T-helper 17 cell (primary cell): ENCODE measurements around the gene ZCCHC10. TPM values are rescaled to one million over a fixed set of nuclear protein-coding genes. Genes with fewer than 3 reads are reported as not detected.
"Not testable (repeated sequence)": the region's sequence is repeated elsewhere in the genome, so short reads cannot be mapped to it uniquely, and the experiment has no call there.

Experiments used
- ATAC-seq: fragments of 150-1000 bp; cut with Tn5 transposase; 2 replicates; pipeline ENCODE4 v1.10.0; 2021; ENCODE audit warnings: mild to moderate bottlenecking, moderate library complexity
- DNase-seq, 3 donors: peaks; one replicate each; pipeline versions ENCODE4 v3.0.0 to v3.0.0-alpha.2; 2020 to 2021
- H3K9me3 ChIP-seq: one replicate; pipeline ENCODE4 v1.7.0; 2013; ENCODE audit warnings: low read length, mild to moderate bottlenecking; ENCODE audit not compliant: control insufficient read depth, poor library complexity, severe bottlenecking
- H3K27ac Mint-ChIP-seq: one replicate; pipeline ENCODE4 v1.8.0; 2022; ENCODE audit warnings: mild to moderate bottlenecking, moderate library complexity, mixed read lengths
- H3K27me3 Mint-ChIP-seq: one replicate; pipeline ENCODE4 v1.8.0; 2022; ENCODE audit warnings: mixed read lengths
- H3K36me3 Mint-ChIP-seq: one replicate; pipeline ENCODE4 v1.8.0; 2022; ENCODE audit warnings: low read depth, mixed read lengths
- H3K4me1 Mint-ChIP-seq: one replicate; pipeline ENCODE4 v1.8.0; 2022; ENCODE audit warnings: mild to moderate bottlenecking, mixed read lengths
- H3K4me3 Mint-ChIP-seq: one replicate; pipeline ENCODE4 v1.8.0; 2022; ENCODE audit warnings: mild to moderate bottlenecking, moderate library complexity, mixed read lengths
- total RNA-seq, 4 donors: library from RNA in 2 of 4; stranded (reverse) in 2 of 4; gene quantifications; one replicate each; pipeline ENCODE4 v1.2.3 and lab custom pipeline; 2022 to 2026

Gene ZCCHC10
- total RNA-seq, 2 donors from 2014 or later: 12.9 to 18.1 TPM

- no peaks in the 10 kb centered on the region for H3K9me3 ChIP-seq
- ATAC-seq: peak; percentile 79
- Mint-ChIP-seq H3K4me1 (peaks cover 4% of the 10 kb centered on the region), H3K27ac (no peak overlapping the region), H3K36me3 (no peaks in the 10 kb centered on the region), H3K27me3 (peaks cover 4% of the 10 kb centered on the region), H3K4me3 (no peak overlapping the region)
- DNase-seq: no peak
Observed at GRCh38 chr5:133032852-133033742, 6.7 kb upstream of the ZCCHC10 start.

DNA sequence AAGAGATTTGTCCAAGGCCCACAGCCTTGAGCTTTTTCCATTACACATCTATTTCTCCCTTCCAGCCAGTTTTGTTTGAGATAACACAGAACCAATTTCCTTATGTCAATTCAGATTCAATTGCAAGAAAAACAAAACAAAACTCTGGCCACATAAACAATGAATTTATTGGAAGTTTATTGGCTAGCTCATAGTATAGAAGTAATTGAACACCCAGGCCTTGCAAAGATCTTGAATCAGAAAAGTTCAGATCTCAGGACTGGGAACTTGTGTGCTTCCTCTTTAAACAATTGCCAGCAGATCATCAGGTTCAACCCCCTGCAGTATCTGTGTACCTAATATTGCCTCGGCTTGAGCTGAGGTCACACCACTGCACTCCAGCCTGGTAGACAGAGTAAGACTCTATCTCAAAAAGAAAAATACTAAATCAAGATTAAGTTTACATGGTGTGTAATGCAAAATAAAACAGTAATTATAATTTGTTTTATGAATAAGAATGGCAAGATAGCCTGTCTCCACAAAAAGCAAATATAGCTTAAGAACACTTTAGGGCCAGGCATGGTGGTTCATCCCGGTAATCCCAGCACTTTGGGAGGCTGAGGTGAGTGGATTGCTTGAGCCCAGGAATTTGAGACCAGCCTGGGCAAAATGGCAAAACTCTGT, 4.1 kb upstream of the ZCCHC10 start:
- Mint-ChIP-seq H3K4me1 (peaks cover 10% of the 10 kb centered on the region), H3K36me3 (no peaks in the 10 kb centered on the region), H3K4me3 (no peak overlapping the region), H3K27ac (no peak overlapping the region), H3K27me3 (peaks cover 4% of the 10 kb centered on the region)
- DNase-seq: no peak
- no peaks in the 10 kb centered on the region for H3K9me3 ChIP-seq
- ATAC-seq: no peak

DNA sequence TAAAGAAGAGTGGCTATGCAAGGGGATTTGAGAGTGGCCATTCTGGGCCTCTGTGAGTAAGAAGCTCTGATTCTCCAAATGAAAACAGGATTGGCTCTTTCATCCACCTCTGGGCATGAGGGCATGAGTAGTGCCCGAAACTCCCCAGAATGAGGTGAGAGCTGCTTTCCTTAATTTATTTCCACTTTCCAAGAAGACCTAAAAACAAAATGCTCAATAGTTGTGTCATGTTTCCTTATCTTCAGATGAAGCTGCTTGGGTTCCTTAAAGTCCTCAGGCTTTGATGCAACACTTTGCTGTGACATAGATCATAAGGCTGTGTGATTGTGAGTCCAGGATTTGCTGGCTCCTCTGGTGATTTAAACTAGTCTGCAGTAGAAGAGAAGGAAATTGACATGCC, 3.1 kb upstream of the ZCCHC10 start:
- Mint-ChIP-seq H3K4me3 (no peak overlapping the region), H3K36me3 (no peaks in the 10 kb centered on the region), H3K27me3 (peaks cover 4% of the 10 kb centered on the region), H3K4me1 (peaks cover 14% of the 10 kb centered on the region), H3K27ac (no peak overlapping the region)
- DNase-seq (no peak), ATAC-seq (no peak)
- no peaks in the 10 kb centered on the region for H3K9me3 ChIP-seq

DNA sequence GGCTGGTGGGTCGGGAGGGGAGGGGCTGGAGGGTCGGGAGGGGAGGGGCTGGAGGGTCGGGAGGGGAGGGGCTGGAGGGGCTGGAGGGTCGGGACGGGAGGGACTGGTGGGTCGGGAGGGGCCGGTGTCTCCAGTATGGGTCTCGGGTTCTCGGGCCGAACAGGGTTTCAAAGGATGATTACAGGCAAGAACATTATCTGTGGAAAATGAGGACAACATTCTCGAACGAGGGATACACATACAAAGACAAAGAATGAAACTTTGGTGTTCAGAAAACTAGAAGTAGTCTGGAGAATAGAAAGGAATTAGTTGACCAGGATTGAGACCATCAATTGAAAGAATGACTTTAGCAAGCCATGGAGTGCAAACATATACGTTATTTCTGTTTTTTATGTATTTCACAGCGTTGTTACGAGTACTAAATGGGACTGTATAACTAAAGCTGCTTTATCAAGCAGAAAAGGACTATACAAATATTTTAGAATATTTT, 360 bp upstream of the ZCCHC10 start:
- peaks cover 19% of the 10 kb centered on the region for H3K4me1 Mint-ChIP-seq

GRCh38 chr5:133019471-133019870, 6.9 kb downstream of the ZCCHC10 start:
- ATAC-seq, H3K4me3 Mint-ChIP-seq, DNase-seq, H3K27ac Mint-ChIP-seq, H3K9me3 ChIP-seq, H3K36me3 Mint-ChIP-seq, H3K27me3 Mint-ChIP-seq: not testable (repeated sequence)
- H3K4me1 Mint-ChIP-seq: peaks cover 11% of the 10 kb centered on the region

More for the DNA sequence above, 360 bp upstream of the ZCCHC10 start:
- Mint-ChIP-seq H3K27me3 (no peaks in the 10 kb centered on the region), H3K27ac (peak overlapping the region; percentile 94), H3K36me3 (peaks cover 2% of the 10 kb centered on the region), H3K4me3 (peak overlapping the region; percentile 95)
- ATAC-seq: no peak
- DNase-seq: no peak
- no peaks in the 10 kb centered on the region for H3K9me3 ChIP-seq

GRCh38 chr5:133017964-133018363, 8.4 kb downstream of the ZCCHC10 start:
- Mint-ChIP-seq H3K27ac (no peak overlapping the region), H3K36me3 (no peaks in the 10 kb centered on the region), H3K4me1 (peaks cover 8% of the 10 kb centered on the region), H3K4me3 (no peak overlapping the region), H3K27me3 (no peaks in the 10 kb centered on the region)
- DNase-seq (no peak), ATAC-seq (no peak)
- H3K9me3 ChIP-seq: no peaks in the 10 kb centered on the region

DNA sequence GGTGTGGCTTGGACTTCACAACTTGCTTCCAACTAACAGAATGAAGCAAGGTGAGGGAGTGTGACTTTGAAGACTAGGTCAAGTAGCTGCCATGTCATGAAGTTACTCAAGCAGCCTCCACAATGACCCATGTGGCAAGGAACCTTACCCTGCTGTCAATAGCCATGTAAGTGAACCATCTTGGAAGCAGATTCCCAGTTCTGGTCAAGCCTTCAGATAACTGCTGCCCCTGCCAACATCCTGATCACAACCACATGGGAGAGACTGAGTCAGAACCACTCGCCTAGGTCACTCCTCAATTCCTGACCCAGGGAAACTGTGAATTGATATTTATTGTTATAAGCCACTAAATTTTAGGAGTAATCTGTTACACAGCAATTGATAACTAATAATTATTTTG, 10.9 kb downstream of the ZCCHC10 start:
- Mint-ChIP-seq H3K4me1 (peaks cover 5% of the 10 kb centered on the region), H3K27me3 (no peaks in the 10 kb centered on the region), H3K36me3 (no peaks in the 10 kb centered on the region), H3K27ac (no peak overlapping the region), H3K4me3 (no peak overlapping the region)
- ATAC-seq (no peak), DNase-seq (no peak)
- H3K9me3 ChIP-seq: no peaks in the 10 kb centered on the region

- H3K27me3 Mint-ChIP-seq, H3K9me3 ChIP-seq, DNase-seq, H3K4me3 Mint-ChIP-seq, ATAC-seq, H3K27ac Mint-ChIP-seq, H3K4me1 Mint-ChIP-seq, H3K36me3 Mint-ChIP-seq: not testable (repeated sequence)
Observed at GRCh38 chr5:133008455-133008854, 17.9 kb downstream of the ZCCHC10 start.

- H3K36me3 Mint-ChIP-seq: peaks cover 2% of the 10 kb centered on the region
Observed at GRCh38 chr5:133006653-133007052, 19.7 kb downstream of the ZCCHC10 start.

DNA sequence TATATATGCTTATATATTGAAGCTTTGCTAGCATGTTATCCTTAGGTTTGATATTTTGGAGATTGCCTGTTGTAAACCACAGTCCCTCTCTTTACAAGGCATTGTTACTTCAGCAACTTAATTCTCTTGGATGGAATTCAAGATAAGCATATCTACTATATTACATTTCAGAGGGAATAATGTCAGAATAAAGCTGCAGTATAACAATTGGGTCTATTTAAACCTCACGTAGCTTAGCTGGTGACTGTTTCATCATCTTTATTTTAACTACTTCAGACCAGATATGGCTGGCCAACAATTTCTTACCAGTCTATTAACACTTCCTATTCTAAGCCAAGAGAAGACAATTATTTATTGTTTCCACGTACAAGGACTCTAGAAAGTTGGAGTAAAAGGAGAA, 27.1 kb downstream of the ZCCHC10 start:
- no peak for DNase-seq
- no peaks in the 10 kb centered on the region for H3K9me3 ChIP-seq
- H3K27ac Mint-ChIP-seq: no peak overlapping the region
- no peak for ATAC-seq
- no peak overlapping the region for H3K4me3 Mint-ChIP-seq
- no peaks in the 10 kb centered on the region for H3K36me3 Mint-ChIP-seq
- no peaks in the 10 kb centered on the region for H3K4me1 Mint-ChIP-seq
- no peaks in the 10 kb centered on the region for H3K27me3 Mint-ChIP-seq

More at GRCh38 chr5:133006653-133007052, 19.7 kb downstream of the ZCCHC10 start:
- Mint-ChIP-seq H3K4me1 (no peaks in the 10 kb centered on the region), H3K4me3 (no peak overlapping the region), H3K27me3 (no peaks in the 10 kb centered on the region), H3K27ac (peak overlapping the region; percentile 32)
- no peaks in the 10 kb centered on the region for H3K9me3 ChIP-seq
- DNase-seq (no peak), ATAC-seq (no peak)

DNA sequence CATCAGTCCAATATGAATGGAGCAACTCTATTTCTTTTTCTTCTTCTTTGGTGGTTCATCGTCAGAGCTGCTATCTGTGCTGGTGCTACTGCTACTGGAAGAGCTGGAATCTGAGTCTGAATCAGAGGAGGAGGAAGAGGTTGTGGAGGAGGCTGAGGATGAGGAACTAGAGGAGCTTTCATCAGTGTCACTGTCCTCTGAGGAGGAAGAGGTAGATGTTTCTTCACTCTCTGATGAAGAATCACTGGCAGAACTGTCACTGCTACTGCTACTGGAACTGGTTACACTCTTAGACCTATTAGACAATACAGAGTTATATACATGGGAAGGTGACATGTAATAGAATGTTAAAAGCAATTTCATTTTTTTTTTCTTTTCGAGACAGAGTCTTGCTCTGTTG, 27.8 kb downstream of the ZCCHC10 start:
- no peak for ATAC-seq
- no peak overlapping the region for H3K27ac Mint-ChIP-seq
- H3K9me3 ChIP-seq: no peaks in the 10 kb centered on the region
- DNase-seq: no peak
- no peak overlapping the region for H3K4me3 Mint-ChIP-seq
- H3K4me1 Mint-ChIP-seq: no peaks in the 10 kb centered on the region
- no peaks in the 10 kb centered on the region for H3K36me3 Mint-ChIP-seq
- no peaks in the 10 kb centered on the region for H3K27me3 Mint-ChIP-seq

GRCh38 chr5:132996307-132996706, 30.0 kb downstream of the ZCCHC10 start:
- no peak for DNase-seq
- no peak overlapping the region for H3K4me3 Mint-ChIP-seq
- no peaks in the 10 kb centered on the region for H3K9me3 ChIP-seq
- no peaks in the 10 kb centered on the region for H3K36me3 Mint-ChIP-seq
- H3K27me3 Mint-ChIP-seq: no peaks in the 10 kb centered on the region
- no peaks in the 10 kb centered on the region for H3K4me1 Mint-ChIP-seq
- no peak for ATAC-seq
- no peak overlapping the region for H3K27ac Mint-ChIP-seq

DNA sequence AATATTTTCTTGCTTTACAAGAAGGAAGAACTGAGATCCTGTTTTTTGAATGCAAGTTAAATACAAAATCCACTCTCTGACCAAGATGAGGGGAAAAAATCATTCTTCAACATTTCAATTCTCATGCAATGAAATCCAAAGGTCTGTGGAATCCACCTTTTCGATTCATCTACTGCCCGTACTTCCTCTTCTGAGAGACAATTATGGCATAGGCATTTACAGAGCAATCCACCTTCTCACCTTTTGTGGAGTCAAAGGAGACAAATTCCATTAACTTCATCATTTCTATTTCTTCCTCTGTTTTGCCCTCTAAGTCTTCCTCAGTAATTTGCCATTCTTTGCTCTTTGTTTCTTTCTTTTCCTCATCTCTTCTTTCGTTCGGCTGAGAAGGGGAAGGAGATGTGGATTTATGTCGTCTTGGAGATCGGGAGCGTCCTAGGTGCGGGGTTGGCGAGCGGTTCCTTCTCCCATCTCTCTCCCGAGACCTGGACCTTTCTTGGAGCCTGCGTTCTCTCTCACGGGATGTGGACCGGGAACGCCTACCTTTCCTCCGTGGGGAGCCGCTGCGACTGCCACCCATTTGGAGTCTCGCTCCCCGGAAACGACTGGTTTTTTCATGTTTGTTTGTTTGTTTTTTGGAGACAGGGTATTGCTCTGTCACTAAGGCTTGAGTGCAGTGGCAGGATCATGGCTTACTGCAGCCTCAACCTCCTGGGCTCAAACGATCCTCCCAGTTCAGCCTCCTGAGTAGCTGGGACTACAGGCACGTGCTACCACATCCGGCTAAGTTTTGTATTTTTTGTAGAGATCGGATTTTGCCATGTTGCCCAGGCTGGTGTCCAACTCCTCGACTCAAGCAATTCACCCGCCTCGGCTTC, 38.6 kb downstream of the ZCCHC10 start:
- H3K36me3 Mint-ChIP-seq: no peaks in the 10 kb centered on the region
- no peak overlapping the region for H3K4me3 Mint-ChIP-seq
- no peaks in the 10 kb centered on the region for H3K9me3 ChIP-seq
- H3K4me1 Mint-ChIP-seq: peaks cover 2% of the 10 kb centered on the region
- ATAC-seq (no peak), DNase-seq (no peak)
- H3K27ac Mint-ChIP-seq: no peak overlapping the region
- H3K27me3 Mint-ChIP-seq: peaks cover 5% of the 10 kb centered on the region
